Panc1 (cell line): ENCODE data around the gene FAM90A1.
"Not testable (repeated sequence)": the region's sequence is repeated elsewhere in the genome, so short reads cannot be mapped to it uniquely, and the experiment has no call there.

Experiments
- POLR2AphosphoS5 ChIP-seq: IDR thresholded peaks from 2 replicates; pipeline ENCODE4 v1.6.1; 2012; ENCODE audit warnings: mild to moderate bottlenecking, low read depth, low read length, moderate library complexity
- TCF7L2 ChIP-seq: IDR thresholded peaks from 2 replicates; pipeline ENCODE4 v1.6.1; 2011; ENCODE audit warnings: mild to moderate bottlenecking, low read depth, low read length, inconsistent platforms
- TF ChIP-seq, protein P1 (sequence below), 2 experiments: IDR thresholded peaks; 2 replicates each; pipeline ENCODE4 v1.6.1; 2011 to 2012; ENCODE audit warnings: low read depth in 2 of 2, control low read depth in 1 of 2, low read length in 1 of 2, mild to moderate bottlenecking in 1 of 2, moderate library complexity in 1 of 2; ENCODE audit not compliant: insufficient read depth in 1 of 2
- TF ChIP-seq, protein P2 (sequence below): fragments of 450-650 bp; IDR thresholded peaks from 2 replicates; pipeline ENCODE4 v1.5.1; 2017; ENCODE audit warnings: mild to moderate bottlenecking

DNA sequence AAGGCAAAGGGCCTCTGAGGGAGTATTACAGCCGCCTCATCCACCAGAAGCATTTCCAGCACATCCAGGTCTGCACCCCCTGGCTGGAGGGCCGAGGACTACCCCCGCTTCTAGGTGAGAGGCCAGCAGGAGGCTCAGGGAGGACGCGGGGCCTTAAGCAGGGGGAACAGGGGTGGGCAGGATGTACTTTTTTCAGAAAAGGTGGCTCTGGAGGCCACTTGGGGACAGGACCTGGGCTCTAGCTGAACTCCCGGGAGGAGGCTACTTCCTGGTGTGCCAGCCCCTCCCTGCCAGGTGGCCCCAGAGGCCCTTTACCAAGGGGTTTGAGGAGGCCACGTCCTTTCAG lies 287 bp upstream of the FAM90A1 start:
- TF ChIP-seq, protein P1, sequence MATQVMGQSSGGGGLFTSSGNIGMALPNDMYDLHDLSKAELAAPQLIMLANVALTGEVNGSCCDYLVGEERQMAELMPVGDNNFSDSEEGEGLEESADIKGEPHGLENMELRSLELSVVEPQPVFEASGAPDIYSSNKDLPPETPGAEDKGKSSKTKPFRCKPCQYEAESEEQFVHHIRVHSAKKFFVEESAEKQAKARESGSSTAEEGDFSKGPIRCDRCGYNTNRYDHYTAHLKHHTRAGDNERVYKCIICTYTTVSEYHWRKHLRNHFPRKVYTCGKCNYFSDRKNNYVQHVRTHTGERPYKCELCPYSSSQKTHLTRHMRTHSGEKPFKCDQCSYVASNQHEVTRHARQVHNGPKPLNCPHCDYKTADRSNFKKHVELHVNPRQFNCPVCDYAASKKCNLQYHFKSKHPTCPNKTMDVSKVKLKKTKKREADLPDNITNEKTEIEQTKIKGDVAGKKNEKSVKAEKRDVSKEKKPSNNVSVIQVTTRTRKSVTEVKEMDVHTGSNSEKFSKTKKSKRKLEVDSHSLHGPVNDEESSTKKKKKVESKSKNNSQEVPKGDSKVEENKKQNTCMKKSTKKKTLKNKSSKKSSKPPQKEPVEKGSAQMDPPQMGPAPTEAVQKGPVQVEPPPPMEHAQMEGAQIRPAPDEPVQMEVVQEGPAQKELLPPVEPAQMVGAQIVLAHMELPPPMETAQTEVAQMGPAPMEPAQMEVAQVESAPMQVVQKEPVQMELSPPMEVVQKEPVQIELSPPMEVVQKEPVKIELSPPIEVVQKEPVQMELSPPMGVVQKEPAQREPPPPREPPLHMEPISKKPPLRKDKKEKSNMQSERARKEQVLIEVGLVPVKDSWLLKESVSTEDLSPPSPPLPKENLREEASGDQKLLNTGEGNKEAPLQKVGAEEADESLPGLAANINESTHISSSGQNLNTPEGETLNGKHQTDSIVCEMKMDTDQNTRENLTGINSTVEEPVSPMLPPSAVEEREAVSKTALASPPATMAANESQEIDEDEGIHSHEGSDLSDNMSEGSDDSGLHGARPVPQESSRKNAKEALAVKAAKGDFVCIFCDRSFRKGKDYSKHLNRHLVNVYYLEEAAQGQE (IDR thresholded peaks at IDR 0.05; ENCODE audit: insufficient read depth in 1 of 2, low read depth in 2 of 2, low read length in 1 of 2), result not testable (repeated sequence)
- TF ChIP-seq POLR2AphosphoS5, TCF7L2: not testable (repeated sequence)
- TF ChIP-seq, protein P2, sequence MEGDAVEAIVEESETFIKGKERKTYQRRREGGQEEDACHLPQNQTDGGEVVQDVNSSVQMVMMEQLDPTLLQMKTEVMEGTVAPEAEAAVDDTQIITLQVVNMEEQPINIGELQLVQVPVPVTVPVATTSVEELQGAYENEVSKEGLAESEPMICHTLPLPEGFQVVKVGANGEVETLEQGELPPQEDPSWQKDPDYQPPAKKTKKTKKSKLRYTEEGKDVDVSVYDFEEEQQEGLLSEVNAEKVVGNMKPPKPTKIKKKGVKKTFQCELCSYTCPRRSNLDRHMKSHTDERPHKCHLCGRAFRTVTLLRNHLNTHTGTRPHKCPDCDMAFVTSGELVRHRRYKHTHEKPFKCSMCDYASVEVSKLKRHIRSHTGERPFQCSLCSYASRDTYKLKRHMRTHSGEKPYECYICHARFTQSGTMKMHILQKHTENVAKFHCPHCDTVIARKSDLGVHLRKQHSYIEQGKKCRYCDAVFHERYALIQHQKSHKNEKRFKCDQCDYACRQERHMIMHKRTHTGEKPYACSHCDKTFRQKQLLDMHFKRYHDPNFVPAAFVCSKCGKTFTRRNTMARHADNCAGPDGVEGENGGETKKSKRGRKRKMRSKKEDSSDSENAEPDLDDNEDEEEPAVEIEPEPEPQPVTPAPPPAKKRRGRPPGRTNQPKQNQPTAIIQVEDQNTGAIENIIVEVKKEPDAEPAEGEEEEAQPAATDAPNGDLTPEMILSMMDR, result not testable (repeated sequence)
